Parathyroid adenoma (tissue), 2 donors: ENCODE data around the gene BORCS6.
A peak's percentile ranks its signal among the peaks of the same experiment; 100 is the strongest.

Experiments used
- H2AFZ ChIP-seq: fragments of 300-600 bp; sonication (generic); one replicate; pipeline ENCODE4 v1.7.0; 2017; ENCODE audit warnings: antibody characterized with exemption, mild to moderate bottlenecking
- H3K27ac ChIP-seq: fragments of 300-600 bp; sonication (generic); one replicate; pipeline ENCODE4 v1.7.0; 2017
- H3K27me3 ChIP-seq: fragments of 300-600 bp; sonication (generic); one replicate; pipeline ENCODE4 v1.7.0; 2017; ENCODE audit warnings: low read length; ENCODE audit not compliant: control insufficient read depth, insufficient read depth
- H3K36me3 ChIP-seq: fragments of 300-600 bp; sonication (generic); one replicate; pipeline ENCODE4 v1.7.0; 2017; ENCODE audit warnings: low read length; ENCODE audit not compliant: control insufficient read depth, insufficient read depth
- H3K4me1 ChIP-seq: fragments of 300-600 bp; sonication (generic); one replicate; pipeline ENCODE4 v1.7.0; 2017; ENCODE audit warnings: control low read depth
- H3K4me2 ChIP-seq: fragments of 300-600 bp; sonication (generic); one replicate; pipeline ENCODE4 v1.7.0; 2017; ENCODE audit warnings: low read length
- H3K4me3 ChIP-seq: fragments of 300-600 bp; sonication (generic); one replicate; pipeline ENCODE4 v1.7.0; 2017; ENCODE audit warnings: low read depth, low read length
- H3K79me2 ChIP-seq: fragments of 300-600 bp; sonication (generic); one replicate; pipeline ENCODE4 v1.7.0; 2017; ENCODE audit warnings: control low read depth
- H3K9ac ChIP-seq: fragments of 300-600 bp; sonication (generic); one replicate; pipeline ENCODE4 v1.7.0; 2017; ENCODE audit warnings: mild to moderate bottlenecking
- H3K9me3 ChIP-seq: fragments of 300-600 bp; sonication (generic); one replicate; pipeline ENCODE4 v1.7.0; 2017; ENCODE audit warnings: low read length; ENCODE audit not compliant: control insufficient read depth
- TF ChIP-seq, protein P1 (sequence below): fragments of 300-600 bp; sonication (generic); IDR thresholded peaks from one replicate; pipeline ENCODE4 v1.7.0; 2017; ENCODE audit warnings: antibody characterized with exemption, mild to moderate bottlenecking
- donor health status: primary hyperparathyroidism.

Gene BORCS6

GRCh38 chr17:8234361-8235270 lies 44.6 kb upstream of the BORCS6 start:
- Histone ChIP-seq H3K9me3 (no peaks in the 10 kb centered on the region), H3K79me2 (peaks cover 7% of the 10 kb centered on the region), H3K27me3 (no peaks in the 10 kb centered on the region), H3K4me1 (peaks cover 12% of the 10 kb centered on the region), H3K27ac (no peak overlapping the region), H3K9ac (no peak overlapping the region), H3K4me2 (no peak overlapping the region), H3K4me3 (no peak overlapping the region), H3K36me3 (no peaks in the 10 kb centered on the region), H2AFZ (no peak overlapping the region)
- TF ChIP-seq, protein P1, sequence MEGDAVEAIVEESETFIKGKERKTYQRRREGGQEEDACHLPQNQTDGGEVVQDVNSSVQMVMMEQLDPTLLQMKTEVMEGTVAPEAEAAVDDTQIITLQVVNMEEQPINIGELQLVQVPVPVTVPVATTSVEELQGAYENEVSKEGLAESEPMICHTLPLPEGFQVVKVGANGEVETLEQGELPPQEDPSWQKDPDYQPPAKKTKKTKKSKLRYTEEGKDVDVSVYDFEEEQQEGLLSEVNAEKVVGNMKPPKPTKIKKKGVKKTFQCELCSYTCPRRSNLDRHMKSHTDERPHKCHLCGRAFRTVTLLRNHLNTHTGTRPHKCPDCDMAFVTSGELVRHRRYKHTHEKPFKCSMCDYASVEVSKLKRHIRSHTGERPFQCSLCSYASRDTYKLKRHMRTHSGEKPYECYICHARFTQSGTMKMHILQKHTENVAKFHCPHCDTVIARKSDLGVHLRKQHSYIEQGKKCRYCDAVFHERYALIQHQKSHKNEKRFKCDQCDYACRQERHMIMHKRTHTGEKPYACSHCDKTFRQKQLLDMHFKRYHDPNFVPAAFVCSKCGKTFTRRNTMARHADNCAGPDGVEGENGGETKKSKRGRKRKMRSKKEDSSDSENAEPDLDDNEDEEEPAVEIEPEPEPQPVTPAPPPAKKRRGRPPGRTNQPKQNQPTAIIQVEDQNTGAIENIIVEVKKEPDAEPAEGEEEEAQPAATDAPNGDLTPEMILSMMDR: no peak

DNA sequence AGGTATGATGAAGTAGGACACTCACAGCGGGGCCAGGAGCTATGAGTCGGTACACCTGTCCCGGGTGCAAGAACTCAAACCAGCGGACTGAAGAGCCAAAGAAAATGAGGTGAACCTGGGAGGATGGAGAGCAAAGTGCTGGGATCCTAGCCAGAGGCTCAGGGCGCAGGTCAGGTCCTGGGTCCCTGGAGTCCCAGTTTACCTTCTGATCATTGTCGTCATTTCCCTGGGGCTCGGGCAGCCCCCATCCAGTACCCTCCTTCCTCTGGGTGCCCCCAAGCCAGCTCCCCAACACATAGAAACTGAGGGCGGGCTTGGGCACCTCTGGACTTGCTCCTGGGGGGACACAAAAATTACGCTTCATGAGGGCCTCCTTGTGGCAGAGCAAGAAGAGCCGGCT lies 41.7 kb upstream of the BORCS6 start:
- Histone ChIP-seq H3K9ac (no peak overlapping the region), H3K9me3 (no peaks in the 10 kb centered on the region), H3K27me3 (no peaks in the 10 kb centered on the region), H3K36me3 (no peaks in the 10 kb centered on the region), H2AFZ (no peak overlapping the region), H3K4me3 (no peak overlapping the region), H3K4me2 (no peak overlapping the region), H3K27ac (no peak overlapping the region), H3K4me1 (no peaks in the 10 kb centered on the region), H3K79me2 (peaks cover 7% of the 10 kb centered on the region)
- TF ChIP-seq, protein P1: no peak

DNA sequence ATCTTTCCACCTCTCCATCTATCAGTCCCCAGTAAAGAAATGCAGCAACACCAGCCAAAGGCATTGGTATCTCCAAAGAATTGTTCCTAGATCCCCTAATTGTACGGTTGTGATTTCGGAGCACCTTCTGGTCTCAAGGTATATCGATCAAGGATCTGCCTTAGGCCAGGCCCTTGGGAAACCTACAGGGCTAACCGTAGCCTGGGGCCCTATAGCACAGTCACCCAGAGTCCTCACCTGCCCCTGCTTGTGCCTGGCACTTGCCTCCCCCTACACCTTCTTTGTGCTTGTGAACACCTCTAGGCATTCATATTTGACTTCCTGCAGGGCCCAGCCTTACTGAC lies 37.2 kb upstream of the BORCS6 start:
- no peak overlapping the region for H3K4me3 ChIP-seq
- H3K79me2 ChIP-seq: peaks cover 3% of the 10 kb centered on the region
- peak overlapping the region; percentile 26 for H3K27ac ChIP-seq
- H3K9me3 ChIP-seq: no peaks in the 10 kb centered on the region
- H2AFZ ChIP-seq: no peak overlapping the region
- TF ChIP-seq, protein P1: no peak
- H3K36me3 ChIP-seq: no peaks in the 10 kb centered on the region
- H3K27me3 ChIP-seq: no peaks in the 10 kb centered on the region
- peaks cover 9% of the 10 kb centered on the region for H3K4me1 ChIP-seq
- H3K9ac ChIP-seq: no peak overlapping the region
- no peak overlapping the region for H3K4me2 ChIP-seq

DNA sequence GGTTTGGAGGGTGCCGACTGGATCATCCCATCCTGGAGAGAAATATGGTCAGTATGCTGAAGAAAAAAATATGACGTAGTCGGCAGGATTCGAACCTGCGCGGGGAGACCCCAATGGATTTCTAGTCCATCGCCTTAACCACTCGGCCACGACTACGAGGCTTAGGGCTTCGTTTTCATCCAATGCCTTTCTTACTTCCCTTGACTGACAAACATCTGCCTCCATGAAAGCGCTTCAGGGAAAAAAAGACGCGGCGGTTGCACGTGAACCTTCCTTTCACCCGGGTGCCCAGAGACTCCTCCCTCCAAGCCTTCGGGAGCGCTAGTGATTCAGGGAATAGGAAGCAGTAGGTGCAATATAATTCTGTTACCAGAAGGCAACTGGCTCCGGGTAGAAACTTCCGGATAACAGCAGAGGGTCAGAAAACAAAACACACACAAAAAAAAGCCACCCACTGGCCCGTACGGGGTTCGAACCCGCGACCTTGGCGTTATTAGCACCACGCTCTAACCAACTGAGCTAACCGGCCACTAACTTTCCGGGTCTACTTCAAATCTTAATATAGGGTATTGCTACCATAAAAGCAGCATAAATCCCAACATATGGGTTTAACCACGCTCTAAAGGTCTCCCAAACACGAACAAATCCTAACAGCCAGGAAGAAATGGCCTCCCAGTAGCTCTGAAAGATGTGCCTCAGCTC lies 36.7 kb upstream of the BORCS6 start:
- Histone ChIP-seq H2AFZ (no peak overlapping the region), H3K36me3 (no peaks in the 10 kb centered on the region), H3K79me2 (peaks cover 3% of the 10 kb centered on the region), H3K9ac (no peak overlapping the region), H3K4me3 (no peak overlapping the region), H3K27me3 (no peaks in the 10 kb centered on the region), H3K9me3 (no peaks in the 10 kb centered on the region), H3K4me1 (peaks cover 9% of the 10 kb centered on the region), H3K27ac (peak overlapping the region; percentile 26), H3K4me2 (no peak overlapping the region)
- TF ChIP-seq, protein P1: no peak
